GM19351 (cell line): ENCODE results near the gene RAPGEF3.
A peak's percentile ranks its signal among the peaks of the same experiment; 100 is the strongest.

Source experiments
- ATAC-seq: cut with Tn5 transposase; IDR thresholded peaks from one replicate; pipeline ENCODE4 v1.9.1; 2021; ENCODE audit warnings: mild to moderate bottlenecking, moderate library complexity; ENCODE audit not compliant: unreplicated experiment

RAPGEF3 gene

GRCh38 chr12:47790676-47791350, 32.1 kb upstream of the RAPGEF3 start:
- ATAC-seq = no peak

DNA sequence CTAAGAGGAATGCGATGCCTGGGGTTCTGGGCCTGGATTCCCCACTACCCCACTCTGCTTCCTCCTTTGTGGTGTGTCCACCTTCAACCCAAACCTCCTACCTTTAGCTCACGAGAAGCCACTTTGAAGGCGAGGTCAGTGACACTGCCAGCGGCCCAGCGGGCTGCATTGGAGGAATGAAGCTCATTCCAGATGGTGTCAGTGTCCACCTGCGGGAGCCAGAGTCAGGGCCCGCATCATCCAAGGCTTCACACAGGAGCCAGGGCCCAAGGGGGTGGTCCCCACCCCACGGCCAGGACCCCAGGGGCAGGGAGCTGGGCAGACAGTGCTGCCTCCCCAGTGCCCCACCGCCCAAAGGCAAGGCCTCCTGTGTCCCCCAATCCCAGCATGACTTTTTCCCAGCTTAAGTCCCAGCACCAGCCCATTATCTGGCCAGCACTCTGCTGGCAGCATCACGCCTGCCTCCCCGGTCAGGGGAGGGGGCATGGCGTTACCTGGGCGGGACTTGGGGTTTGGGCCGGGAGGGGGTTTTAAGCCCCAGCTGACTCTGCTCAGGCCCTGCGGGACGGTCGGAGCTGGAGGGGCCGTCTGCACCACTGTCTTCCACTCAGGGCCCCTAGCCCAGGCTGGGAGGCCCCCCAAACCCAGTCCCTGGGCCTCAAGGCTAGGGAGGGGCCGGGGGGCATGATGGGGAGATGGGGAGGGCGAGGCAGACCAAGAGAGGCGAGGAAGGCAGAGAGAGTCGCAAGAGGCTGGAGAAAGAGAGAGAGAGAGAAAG, 31.2 kb upstream of the RAPGEF3 start:
- ATAC-seq = no peak

DNA sequence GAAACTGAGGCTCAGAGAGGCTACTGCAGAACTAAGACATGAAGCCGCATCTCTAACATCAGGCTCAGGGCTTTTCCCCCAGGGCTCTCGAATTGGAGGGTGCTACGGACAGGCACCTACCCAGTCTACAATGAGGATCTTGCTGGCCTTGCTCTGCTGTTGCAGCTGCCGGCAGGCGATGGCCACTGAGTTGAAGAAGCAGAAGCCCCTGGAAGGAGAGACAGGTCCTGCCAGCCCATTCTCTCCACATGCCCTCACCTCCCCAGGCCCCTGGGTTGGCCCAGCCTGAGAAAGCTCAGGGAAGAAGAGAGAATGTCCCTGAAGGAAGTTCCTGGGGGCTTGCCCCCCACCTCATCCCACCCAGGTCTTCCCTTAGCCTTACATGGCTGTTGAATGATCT, 30.5 kb upstream of the RAPGEF3 start:
- ATAC-seq = no peak

GRCh38 chr12:47787596-47788319, 29.1 kb upstream of the RAPGEF3 start:
- ATAC-seq = no peak

- ATAC-seq = no peak
These were observed 28.1 kb upstream of the RAPGEF3 start for GRCh38 chr12:47786662-47787280.

- no peak for ATAC-seq
These were observed 27.4 kb upstream of the RAPGEF3 start for GRCh38 chr12:47785887-47786661.

DNA sequence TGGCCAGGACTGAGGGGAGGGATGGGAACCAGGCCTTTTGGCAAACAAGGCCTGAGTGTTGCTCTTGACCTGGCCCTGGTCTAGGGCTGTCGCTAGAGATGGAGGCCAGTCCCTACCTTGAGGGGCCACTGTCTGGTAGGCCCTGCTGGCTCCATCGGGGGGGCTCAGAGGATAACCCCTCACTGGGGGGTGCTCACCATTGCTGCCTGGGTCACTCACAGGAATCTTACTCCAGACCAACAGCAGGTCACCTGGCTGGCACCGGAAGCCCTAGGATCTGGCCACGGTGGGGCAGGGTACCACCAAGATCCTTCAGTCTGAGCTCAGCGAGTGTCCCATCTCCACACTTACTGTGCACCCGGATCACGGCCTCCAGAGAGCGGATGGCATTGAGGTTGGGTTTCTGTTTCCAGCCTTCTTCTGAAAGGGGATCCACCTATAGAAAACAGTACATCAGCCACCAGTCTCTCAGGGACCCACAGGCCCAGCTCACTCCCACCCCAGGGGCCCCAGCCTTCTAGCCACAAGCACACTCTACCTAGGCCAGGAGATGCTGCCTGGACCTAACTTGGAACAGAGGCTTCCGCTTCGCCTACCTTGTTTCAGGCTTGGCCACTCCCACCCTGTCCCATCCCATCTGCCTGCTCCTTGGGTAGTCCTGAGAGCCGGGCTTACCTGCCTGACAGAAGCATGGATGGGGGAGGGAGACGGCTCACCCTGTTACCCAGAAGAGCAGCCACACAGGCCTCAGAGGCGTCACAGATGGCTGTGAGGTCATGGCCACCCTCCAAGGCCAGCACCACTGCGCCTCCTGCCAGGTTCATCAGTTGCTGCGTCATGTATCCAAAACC, 26.6 kb upstream of the RAPGEF3 start:
- ATAC-seq = no peak

DNA sequence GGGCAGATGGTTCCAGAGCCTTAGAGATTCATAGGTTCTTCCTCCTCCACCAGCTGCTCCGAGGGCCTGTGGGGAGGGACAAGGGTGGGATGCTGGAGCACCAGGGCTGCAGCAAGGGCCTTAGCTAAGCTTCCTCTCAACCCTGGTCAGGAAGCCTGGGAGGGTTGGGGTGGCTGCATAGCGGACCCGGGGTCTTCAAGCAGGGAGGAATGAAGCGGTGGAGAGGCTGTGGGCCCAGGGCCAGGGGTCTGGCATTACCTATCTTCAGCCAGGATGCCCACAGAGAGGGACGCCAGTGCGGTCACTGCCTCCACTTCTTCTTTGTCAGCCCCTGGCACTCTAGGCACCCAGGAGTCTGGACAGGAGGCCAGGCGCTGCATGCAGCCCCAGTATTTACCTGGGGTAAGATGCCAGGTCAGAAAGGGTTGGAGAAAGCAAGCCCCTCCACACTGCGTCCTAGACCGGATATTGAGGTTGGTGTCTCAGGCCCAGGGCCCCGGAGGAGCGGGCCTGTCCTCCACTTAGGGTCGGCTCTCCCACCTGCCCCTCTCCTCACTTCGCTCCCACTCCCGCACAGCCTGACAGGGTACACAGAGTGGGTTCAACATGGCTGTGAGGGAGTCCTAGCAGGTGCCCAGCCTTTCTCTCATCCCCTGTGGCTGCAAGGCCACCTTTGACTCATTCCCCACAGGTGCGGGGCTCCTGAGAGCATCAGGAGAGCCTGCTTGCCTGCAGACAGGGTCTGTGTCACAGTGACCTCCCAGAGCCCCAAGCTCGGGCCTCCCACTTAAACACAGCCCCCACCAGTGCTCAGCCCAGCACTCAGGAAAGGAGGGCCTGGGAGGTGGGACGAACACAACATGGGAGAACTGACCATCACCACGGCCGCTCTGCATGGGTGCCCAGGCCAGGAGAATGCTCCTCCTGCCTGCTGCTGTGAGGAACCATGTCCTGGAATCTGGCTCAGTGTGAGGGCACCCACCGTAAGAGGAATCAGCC, 25.4 kb upstream of the RAPGEF3 start:
- ATAC-seq = no peak

- ATAC-seq = no peak
These were observed 24.5 kb upstream of the RAPGEF3 start for GRCh38 chr12:47783024-47783755.

DNA sequence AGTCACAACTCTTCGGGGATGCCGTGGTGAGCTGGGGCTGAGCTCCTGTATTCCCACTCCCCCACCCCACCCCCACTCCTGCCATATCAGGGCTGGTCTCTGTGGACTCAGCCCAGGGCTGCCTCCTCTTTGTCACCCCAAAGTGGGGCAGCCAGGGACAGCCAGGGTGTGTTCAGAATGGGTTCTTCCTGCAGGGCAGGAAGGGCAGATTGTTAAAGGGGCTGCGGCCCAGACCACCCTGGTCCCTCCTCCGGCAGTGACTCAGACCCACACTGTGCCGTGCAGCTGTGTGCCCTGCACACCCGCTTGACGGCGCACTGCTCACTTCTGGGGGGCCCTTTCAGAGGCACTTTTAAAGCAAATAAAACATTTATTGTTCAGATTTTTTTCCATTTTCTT, 23.7 kb upstream of the RAPGEF3 start:
- no peak for ATAC-seq

DNA sequence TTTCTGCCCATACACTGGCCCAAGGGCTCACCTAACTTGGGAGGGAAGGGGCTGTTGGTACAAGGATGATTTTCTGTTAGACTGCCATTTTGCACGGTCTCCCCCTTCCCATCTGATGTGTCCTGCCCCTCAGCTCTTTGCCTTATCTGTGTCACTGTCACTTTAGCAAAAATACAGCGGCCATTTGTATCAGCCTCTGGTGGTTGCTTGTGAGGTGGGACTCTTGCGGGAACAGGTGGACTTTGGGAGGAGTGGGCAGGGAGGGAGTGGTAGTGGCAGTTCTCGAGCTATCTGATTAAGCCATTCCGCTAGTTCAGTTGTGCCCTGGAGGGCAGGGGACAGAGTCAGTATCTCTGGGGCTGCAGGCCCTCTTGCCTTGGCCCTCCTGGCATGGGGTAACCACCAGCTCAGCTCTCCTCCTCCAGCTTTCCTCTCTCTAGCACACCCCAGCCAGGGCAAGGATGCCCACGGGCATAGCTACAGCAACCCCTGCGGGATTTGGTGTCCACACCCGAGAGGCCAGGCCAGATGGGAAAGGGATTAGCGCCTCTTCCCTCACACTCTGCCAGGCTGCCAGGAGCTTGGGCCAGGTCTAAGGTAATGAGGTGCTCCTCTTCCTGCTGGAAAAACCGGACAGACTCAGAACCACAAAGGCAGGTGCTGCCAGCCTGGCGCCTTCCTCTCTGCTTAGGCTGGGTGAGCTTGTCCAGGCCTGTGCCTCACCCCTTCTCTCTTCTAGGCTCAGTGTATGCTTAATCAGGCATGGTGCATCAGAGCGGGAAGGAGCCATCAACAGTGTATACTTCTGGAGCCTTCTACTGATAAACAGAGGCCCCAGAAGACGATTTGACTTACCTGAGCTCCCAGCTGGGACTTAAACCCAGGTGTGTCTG, 23.0 kb upstream of the RAPGEF3 start:
- ATAC-seq = no peak

DNA sequence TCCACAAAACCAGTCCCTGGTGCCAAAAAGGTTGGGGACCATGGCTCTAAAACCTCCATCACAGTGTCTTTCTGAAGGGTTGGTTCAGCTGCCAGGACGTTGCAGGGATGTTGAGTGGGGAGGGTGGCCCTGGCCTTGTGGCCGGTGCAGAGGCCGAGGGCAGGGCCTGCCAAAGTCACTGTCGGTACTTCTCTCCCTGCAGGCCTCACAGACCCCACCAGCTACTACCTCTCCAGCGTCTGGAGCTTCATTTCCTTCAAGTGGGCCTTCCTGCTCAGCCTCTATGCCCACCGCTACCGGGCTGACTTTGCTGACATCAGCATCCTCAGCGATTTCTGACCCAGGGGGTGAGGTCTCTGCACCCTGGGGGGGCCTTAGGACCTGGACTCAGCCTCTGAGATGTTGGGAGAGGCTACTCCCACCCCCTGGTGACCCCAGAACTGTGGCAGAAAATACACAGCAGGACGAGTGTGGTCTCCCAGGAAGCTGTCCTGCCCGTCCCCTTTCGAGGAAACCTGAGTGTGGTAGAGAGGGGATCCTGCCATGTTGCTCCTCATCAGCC, 21.3 kb upstream of the RAPGEF3 start:
- ATAC-seq = no peak

GRCh38 chr12:47779301-47779942, 20.7 kb upstream of the RAPGEF3 start:
- peak; percentile 89 for ATAC-seq

DNA sequence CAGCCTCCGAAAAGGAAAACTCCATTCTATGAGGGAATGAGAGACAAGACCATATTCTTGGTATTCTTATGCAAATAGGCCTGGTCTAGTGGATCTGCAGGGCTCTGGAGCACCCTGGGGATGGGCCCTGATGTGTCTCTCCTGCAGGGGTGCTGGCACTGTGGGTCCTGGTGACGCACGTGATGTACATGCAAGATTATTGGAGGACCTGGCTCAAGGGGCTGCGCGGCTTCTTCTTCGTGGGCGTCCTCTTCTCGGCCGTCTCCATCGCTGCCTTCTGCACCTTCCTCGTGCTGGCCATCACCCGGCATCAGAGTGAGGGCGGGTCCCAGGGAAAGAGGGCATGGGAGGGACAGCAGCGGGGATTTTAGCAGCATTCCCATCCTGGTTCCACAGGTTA, 20.2 kb upstream of the RAPGEF3 start:
- ATAC-seq = no peak

- no peak for ATAC-seq
These were observed 19.3 kb upstream of the RAPGEF3 start for GRCh38 chr12:47777741-47778558.
